HG03354 (cell line): ENCODE data around the gene ARGLU1.

Source experiments
- ATAC-seq: cut with Tn5 transposase; IDR thresholded peaks from one replicate; pipeline ENCODE4 v1.9.1; 2021; ENCODE audit warnings: mild to moderate bottlenecking; ENCODE audit not compliant: unreplicated experiment, poor library complexity, severe bottlenecking

ARGLU1 gene

GRCh38 chr13:106551350-106551749, 16.6 kb downstream of the ARGLU1 start:
- ATAC-seq, result no peak

- ATAC-seq, result no peak
Observed at GRCh38 chr13:106550570-106551135, 17.3 kb downstream of the ARGLU1 start.

- ATAC-seq, result no peak
Observed at GRCh38 chr13:106548064-106548696, 19.8 kb downstream of the ARGLU1 start.

DNA sequence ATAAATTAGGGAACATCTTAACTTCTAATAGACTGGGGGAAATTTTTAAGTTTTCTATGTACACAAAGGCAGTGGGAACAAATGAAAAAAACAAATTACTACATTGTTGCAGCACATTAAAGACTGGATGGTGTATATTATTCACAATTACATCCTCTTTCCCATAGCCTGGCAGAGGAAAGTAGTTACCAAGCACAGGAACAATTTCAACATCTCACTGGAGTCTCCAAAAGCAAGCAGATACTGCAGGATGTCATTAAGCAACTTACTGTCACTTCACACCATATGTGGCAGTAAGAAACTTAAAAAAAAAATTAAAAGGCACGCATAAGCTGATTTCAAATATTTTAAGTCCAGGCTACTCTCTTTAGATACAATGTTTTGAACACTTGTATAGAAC, 26.1 kb downstream of the ARGLU1 start:
- no peak for ATAC-seq

DNA sequence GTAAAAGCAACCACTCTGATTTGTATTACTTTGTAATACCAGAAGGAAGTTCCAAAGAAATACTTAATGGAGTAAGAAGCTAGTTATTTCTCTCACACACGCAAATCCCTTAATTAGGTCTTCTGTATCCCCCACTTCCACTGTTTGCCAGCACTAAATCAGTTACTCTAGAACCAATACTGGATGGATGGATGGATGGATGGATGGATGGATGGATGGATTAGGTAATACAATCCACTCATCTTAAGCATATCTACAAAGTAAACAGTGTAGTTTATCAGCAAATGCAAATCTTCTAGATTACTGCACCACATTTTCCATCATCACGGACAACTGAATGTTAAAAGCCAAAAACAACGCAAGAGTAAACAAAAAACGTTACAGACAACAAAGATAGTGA, 27.3 kb downstream of the ARGLU1 start:
- no peak for ATAC-seq

- ATAC-seq, result no peak
Observed at GRCh38 chr13:106537521-106537920, 30.4 kb downstream of the ARGLU1 start.

DNA sequence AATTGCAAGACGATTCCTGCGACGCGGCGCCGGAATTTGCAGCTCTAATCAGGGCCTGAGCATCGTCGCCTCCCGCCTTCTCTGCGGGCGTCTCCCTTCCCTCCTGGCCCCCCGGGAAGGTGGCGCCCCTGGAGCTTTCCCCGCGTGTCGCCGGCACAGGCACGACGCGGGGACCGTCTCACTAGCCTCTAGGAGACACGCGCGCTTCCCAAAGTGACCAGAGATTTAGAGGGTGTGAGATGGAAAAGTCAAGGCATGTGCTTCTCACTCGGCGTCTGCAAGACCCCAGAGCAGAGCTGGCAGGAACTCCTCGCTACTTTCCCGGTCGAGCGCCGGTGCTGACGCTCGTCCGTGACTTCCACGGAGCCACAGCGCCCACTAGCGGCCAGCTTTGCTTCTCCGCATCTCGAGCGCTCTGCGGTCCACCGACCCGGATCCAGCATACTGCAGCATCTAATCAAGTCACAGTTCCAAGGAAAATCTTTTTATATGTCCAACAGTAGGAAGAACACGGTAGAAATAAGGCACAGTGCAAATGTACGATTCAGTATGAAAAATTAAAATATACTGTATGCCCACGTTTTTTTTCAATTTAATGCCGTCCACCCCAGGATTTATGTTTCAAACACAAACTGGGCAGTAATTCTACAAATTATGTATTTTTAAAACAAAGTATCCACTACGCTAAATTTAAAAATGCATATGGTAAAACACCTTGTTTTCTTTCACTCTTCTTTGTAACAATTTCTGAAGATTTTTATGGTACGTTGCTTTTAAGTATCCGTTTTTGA, 31.5 kb downstream of the ARGLU1 start:
- ATAC-seq, result peak; percentile 49

GRCh38 chr13:106535552-106536243, 32.2 kb downstream of the ARGLU1 start, which contains the start of gene EFNB2:
EFNB2 (minus strand) TSS chr13:106535662; CDS start chr13:106534964, 698 bp downstream.
- peak; percentile 92 for ATAC-seq

DNA sequence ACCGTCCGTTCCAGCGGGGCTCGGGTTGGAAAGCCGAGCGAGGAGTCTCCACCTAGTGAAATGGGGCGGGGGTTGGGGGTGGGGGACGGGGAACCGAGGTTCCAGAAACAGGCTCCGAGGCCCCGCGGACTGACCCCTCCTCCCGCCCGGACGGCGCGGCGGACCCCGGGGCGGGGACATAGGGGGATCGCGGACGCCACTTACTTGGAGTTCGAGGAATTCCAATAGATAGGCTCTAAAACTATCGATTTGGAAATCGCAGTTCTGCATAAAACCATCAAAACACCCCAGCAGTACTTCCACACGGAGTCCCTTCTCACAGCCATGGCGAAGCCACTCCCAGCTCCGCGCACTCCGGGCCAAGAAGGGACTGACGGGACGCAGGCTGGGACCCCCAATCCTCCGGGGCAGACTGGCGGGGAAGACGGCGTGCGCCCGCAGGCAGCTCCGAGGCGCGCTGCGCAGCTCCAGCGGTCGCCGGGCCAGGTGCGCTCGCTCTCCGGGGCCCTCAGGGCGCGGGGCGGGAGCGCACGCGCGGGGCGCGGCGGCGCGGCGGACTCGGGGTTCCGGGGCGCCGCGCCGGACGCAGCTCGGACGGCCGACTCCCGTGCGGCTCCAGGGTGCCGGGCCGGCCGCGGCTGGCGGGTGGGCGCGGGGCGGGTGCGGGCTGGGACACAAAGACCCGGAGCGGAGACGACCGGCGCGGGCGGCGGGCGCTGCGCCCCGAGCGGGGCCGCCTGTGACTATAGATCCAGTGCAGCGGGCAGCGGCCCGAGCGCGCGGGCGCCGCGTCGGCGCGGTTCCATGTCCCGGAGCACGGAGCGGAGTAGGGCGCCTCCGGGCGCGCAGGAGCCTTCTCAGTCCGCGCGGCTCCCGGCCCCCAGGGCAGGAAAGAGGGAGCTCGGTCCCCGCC, 33.0 kb downstream of the ARGLU1 start:
- peak; percentile 26 for ATAC-seq

DNA sequence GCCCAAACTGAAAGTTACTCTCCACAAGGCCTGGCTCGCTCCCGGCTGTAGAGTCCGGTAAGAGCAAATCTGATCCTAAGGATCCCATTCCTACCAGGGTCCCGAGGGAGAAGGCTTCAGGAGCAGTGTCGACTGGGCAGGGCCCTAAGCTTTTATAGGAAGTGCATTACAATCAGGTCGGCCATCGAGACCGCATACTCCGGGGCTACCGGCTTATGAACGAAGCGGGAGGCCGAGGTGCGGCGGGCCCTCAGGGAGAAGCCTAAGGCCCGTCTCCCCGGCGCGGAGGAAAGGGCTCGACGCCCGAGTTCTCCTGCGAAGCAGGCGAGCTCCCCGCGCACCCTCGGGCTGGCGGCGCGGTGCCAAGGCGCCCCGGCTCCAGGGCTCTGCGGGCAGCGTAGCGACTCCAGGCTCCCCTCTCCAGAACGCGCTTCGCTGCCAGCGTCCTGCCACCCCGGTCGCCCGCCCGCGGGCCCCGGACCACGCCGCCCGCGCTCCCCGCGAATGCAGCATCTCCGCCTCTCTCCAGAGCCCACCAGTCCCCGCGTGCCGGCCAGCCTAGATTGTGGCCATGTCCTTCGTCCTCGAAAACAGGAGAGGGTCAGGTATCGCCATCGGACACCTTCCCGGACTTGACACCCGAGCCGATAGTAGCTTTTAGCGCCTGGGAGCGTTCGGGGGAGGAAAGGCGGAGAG, 33.8 kb downstream of the ARGLU1 start:
- no peak for ATAC-seq

DNA sequence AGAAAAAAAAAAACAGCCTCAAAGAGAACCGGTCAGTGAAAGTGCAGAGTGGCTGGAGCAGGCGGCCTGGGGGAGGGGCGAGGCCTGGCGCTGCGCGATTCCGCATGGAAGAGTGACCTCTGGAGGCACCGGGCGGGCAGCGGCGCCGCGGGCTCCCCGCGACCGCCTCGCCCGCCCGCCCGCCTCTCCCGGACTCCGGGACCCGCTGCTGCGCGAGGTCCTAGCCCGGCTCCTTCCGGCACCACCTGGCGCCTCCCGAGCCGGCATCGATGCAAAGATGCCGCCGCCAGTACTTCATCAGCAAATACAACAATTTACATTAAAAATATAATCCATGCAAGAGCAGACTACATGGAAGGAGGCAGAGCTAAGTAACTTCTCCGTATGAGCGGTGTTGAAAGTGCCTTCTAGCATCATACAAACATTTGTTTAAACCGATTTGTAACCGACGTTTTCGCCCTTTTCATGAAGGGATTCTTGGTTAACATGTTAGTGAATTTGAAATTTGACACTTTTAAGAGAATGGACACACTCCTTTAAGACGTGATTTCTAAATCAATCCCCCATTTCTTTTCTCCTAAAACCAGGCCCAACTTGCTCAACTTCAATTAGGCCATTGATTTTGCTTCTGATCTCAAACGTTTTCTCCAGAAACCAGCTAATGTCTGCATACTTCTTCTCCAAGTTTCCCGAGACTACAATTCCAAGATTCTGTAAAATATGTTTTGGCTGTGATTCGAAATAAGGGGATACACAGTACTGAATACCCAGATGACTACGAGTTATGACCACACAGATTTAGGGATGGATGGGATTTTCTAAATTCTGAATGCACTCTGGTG, 34.6 kb downstream of the ARGLU1 start:
- no peak for ATAC-seq

DNA sequence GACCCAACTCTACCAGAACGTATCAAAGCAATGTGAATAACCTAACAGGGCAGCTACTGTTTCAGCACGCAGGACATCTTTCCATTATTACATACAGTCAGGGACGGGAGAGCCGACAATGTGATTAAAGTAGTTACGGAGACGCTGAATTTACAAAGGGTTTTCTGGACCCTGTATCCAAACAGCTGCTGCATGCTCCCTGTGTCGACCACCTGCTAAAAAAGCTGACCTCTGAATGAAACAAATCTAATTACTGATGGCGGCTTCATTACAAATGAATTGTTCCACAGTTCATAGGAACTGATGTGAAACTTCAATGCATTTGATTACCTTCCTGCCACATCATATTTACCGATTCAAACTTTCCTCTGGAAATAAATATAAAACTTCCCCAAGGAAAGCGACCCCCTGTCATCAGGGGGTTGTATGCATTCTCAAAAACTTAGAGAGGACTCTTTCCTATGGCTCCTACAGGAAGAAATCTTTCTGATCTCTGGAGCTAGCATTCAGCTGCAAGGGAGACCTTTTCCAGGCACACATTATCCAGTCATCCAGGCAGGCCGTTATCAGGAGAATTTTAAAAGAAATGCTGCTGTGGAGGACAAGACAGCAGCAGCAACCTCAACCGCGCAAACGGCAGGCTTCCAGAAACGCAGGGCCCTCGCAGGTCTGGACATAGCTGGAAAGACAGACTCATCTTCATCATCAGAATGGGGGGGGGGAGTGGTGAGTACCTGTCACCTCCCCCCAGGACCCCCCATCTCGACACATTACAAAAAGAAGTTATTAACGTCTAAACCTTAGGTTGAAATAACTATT, 35.6 kb downstream of the ARGLU1 start:
- ATAC-seq, result no peak

DNA sequence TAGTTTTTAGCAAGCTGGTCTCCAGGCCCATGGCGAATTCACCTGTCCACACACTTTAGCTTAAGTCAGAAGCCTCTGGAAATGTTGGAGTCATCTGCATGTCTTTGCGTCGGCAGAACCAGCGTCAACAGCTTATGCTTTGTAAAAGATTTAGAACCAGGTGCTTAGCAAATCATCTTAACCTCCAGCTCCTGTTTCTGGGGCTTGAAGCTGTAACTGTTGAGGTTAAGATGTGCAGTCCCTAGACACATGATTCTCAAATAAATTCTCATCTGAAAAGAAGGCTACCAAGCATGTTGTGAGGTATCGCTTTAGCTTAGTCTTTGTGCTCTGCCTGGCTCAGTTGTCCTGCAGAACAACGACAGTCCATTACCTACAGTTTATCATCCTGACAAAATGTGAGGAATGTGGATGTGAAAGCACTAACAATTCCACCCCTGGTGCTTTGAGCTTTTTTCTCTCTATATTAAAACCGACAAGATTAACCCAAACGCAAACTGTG, 36.9 kb downstream of the ARGLU1 start:
- ATAC-seq, result no peak

DNA sequence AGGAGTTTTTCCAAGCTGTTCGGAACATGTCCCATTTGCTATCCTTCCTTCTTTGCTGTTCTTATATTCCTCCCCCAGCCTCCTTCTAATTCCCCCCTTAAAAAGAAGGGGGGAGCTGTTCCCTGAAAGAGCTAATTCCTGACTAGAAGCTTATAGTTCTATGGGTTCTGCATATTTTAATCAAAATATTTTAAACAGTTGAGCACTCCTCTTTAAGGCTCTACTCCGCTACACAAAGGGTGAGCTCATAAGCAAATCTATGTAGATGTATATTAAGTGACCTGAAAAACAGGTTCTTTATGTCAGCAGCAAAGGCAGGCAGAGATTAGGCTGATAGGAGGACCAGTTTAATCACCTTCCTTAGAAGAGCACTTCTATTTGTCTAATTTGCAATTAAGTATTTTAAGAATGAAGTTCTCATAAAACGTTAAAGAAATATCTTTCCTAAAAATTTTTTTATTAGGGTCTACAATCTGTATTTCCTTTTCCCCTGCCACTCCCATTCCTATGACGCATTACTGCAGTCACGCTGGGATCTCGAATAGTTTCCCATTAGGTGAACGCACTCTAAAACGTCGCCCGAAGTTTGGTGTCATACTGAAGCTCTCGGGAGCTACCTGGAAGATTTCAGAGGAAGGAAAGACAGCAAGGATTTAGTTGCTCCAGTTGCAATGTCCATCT, 37.6 kb downstream of the ARGLU1 start:
- no peak for ATAC-seq

GRCh38 chr13:106529415-106530170, 38.3 kb downstream of the ARGLU1 start:
- no peak for ATAC-seq
